SU-DHL-6 (cell line): Measurements from ENCODE around the gene FLT1.

Experiments
- CTCF ChIP-seq: fragments of 200-600 bp; sonication (generic); IDR thresholded peaks from one replicate; pipeline ENCODE4 v1.5.1; 2017; ENCODE audit warnings: antibody characterized with exemption, mild to moderate bottlenecking, low read length, moderate library complexity; ENCODE audit not compliant: insufficient read depth, poor library complexity, severe bottlenecking
- EZH2phosphoT487 ChIP-seq: fragments of 200-600 bp; sonication (generic), shearing (Covaris generic); conservative IDR thresholded peaks from 2 replicates; pipeline ENCODE4 v1.6.1; 2018; ENCODE audit warnings: mild to moderate bottlenecking, antibody characterized with exemption, low read length, moderate library complexity, mixed read lengths

- TF ChIP-seq EZH2phosphoT487 (no peak), CTCF (no peak)
These were observed 109.6 kb downstream of the FLT1 start for GRCh38 chr13:28385362-28385761.
